NCI-H2196 treated with DMSO at 0.1 percent for 48 hours (cell line): ENCODE results near the gene TMIGD2.
"Not testable (repeated sequence)": the region's sequence is repeated elsewhere in the genome, so short reads cannot be mapped to it uniquely, and the experiment has no call there.

ENCODE experiments used
- DNase-seq: peaks from one replicate; lab custom pipeline; 2025; ENCODE audit not compliant: unreplicated experiment; lab: John Stamatoyannopoulos, UW

TMIGD2 gene

GRCh38 chr19:4267901-4268815 lies 34.0 kb downstream of the TMIGD2 start:
- no peak for DNase-seq

- no peak for DNase-seq
Observed at GRCh38 chr19:4267101-4267900, 34.9 kb downstream of the TMIGD2 start.

GRCh38 chr19:4266253-4267000 lies 35.8 kb downstream of the TMIGD2 start:
- DNase-seq: no peak

- DNase-seq: no peak
Observed at GRCh38 chr19:4264812-4265211, 37.4 kb downstream of the TMIGD2 start.

DNA sequence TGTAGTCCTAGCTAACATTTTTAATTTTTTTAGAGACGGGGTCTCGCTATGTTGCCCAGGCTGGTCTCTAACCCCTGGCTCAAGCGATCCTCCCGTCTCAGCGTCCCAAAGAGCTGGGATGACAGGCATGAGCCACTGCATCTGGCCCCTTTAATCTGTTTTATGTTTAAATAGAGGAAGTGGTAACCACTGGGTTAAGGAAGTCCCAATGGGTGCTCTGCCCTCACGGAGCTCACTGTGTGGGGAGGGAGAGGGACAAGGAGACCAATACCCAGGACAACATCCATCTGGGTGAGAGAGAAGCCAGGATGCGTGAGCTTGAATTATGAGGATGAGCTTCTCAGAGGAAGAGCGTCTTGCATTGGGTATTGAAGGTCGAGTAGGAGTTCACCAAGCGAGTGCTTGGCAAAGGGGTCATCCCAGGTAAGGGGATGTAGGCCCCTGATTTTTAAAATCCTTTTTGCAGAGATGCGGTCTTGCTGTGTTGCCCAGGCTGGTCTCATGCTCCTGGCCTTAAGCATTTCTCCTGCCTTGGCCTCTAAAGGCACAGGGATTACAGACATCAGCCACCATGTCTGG lies 41.5 kb downstream of the TMIGD2 start:
- DNase-seq: no peak

DNA sequence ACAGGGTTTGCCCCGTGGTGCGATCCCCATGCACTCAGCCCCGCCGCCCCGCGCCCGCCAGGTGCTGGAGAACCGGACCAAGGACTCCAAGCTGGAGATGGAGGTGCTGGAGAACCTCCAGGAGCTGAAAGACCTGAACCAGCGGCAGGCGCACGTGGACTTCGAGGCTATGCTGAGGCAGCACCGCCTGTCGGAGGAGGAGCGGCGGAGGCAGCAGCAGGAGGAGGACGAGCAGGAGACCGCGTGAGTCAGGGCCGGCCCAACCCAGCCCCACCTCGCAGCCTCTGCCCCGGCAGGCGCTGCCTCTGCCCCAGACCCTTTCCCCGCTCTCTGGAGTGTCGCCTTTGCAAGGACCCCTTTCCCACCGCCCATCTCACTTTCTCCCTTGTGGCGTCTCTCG lies 44.0 kb downstream of the TMIGD2 start:
- DNase-seq: no peak

DNA sequence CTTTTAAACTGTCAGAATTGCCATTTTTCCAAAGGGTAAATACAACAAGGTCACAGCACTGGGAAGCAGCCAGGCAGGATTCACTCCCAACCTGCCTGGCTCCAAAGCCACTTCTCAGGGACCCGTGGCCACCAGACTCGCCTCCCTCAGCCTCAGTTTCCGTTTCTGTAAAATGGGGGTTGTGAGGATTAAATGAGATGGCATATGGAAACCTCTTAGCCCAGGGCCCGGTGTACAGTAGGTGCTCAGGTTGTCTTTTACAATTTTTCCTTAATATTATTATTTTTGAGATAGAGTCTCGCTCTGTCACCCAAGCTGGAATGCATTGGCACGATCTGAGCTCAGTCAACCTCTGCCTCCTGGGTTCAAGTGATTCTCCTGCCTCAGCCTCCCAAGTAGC lies 45.2 kb downstream of the TMIGD2 start:
- no peak for DNase-seq

GRCh38 chr19:4256563-4256962 lies 45.6 kb downstream of the TMIGD2 start:
- no peak for DNase-seq

GRCh38 chr19:4246767-4247593 lies 55.2 kb downstream of the TMIGD2 start, which contains the start of gene YJU2:
YJU2 (plus strand) TSS chr19:4247080; CDS start chr19:4247147, 67 bp downstream.
- peak; percentile 96 for DNase-seq

DNA sequence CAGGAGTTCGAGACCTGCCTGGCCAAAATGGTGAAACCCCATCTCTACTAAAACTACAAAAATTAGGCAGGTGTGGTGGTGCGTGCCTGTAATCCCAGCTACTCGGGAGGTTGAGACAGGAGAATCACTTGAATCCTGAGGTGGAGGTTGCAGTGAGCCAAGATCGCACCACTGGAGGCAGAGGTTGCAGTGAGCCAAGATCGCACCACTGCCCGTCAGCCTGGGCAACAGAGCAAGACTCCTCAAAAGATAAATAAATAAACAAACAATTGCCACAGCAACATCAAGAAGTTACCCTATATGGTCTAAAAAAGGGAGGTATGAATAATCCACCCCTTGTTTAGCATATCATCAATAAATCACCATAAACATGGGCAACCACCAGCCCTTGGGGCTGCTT lies 56.3 kb downstream of the TMIGD2 start:
- not testable (repeated sequence) for DNase-seq
